Dendritic cell treated with granulocyte-macrophage colony-stimulating factor and Interleukin-4, amounts not matched to agents 40 ng/mL and 50 ng/mL, for 4 days (primary cell): Measurements from ENCODE around the gene BORCS5.
"Not testable (repeated sequence)": the region's sequence is repeated elsewhere in the genome, so short reads cannot be mapped to it uniquely, and the experiment has no call there.

Experiments
- H3K27ac Mint-ChIP-seq: one replicate; pipeline ENCODE4 v1.8.0; 2022; ENCODE audit warnings: mild to moderate bottlenecking, mixed read lengths
- H3K27me3 Mint-ChIP-seq: one replicate; pipeline ENCODE4 v1.8.0; 2022; ENCODE audit warnings: mild to moderate bottlenecking, mixed read lengths
- H3K36me3 Mint-ChIP-seq: one replicate; pipeline ENCODE4 v1.8.0; 2022; ENCODE audit warnings: low read depth, mixed read lengths
- H3K4me1 Mint-ChIP-seq: one replicate; pipeline ENCODE4 v1.8.0; 2022; ENCODE audit warnings: low read depth, mixed read lengths
- H3K4me3 Mint-ChIP-seq: one replicate; pipeline ENCODE4 v1.8.0; 2022; ENCODE audit warnings: mild to moderate bottlenecking, moderate library complexity, mixed read lengths
- H3K9me3 Mint-ChIP-seq: one replicate; pipeline ENCODE4 v1.8.0; 2022; ENCODE audit warnings: mixed read lengths
- intact Hi-C: fragments of 100-400 bp; cut with micrococcal nuclease; formaldehyde crosslinking; loops from one replicate; pipeline ENCODE4 v1.15.0; 2022

Gene BORCS5

DNA sequence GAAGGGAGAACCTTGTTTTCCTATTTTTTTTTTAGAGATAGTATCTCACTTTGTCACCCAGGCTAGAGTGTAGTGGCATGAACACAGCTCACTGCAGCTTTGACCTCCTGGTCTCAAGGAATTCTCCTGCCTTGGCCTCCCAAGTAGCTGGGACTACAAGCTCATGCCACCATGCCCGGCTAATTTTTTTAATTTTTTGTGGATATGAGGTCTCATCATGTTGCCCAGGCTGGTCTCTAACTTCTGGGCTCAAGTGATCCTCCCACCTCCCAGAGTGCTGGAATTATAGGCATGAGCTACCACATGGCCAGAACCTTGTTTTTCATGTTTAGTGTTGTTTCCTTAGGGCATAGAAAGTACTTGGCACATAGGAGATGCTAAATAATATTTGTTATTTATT lies 20.4 kb upstream of the BORCS5 start:
- intact Hi-C loops, result no loop called here
- no peaks in the 10 kb centered on the region for H3K27me3 Mint-ChIP-seq
- no peak overlapping the region for H3K4me3 Mint-ChIP-seq
- no peaks in the 10 kb centered on the region for H3K36me3 Mint-ChIP-seq
- peaks cover 14% of the 10 kb centered on the region for H3K4me1 Mint-ChIP-seq
- H3K27ac Mint-ChIP-seq, result no peak overlapping the region
- H3K9me3 Mint-ChIP-seq, result no peaks in the 10 kb centered on the region

DNA sequence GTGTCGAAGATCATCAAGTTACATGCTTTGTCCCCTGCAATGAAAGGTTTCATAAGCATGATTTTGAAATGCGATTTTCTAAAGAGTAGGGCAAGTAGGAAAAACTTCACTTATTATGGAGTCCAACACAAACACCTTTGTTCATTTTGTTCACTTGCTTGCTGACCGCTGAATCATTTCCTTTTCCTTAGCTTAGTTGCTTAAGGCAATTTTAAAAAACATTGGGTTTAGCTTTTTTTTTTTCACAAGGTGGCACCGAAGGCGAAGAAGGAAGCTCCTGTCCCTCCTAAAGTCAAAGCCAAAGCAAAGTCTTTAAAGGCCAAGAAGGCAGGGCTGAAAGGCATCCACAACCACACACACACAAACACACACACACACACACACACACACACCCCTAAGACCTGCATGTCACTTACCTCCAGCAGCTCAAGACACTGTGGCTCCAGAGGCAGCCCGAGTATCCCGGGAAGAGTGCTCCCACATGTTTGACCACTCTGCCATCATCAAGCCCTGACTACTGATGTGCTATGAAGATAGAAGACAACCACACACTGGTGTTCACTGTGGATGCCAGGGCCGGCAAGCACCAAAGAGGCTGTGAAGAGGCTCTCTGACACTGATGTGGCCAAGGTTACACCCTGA lies 18.2 kb upstream of the BORCS5 start:
- no peaks in the 10 kb centered on the region for H3K9me3 Mint-ChIP-seq
- H3K27ac Mint-ChIP-seq, result no peak overlapping the region
- H3K4me3 Mint-ChIP-seq, result no peak overlapping the region
- no peaks in the 10 kb centered on the region for H3K36me3 Mint-ChIP-seq
- H3K4me1 Mint-ChIP-seq, result peaks cover 14% of the 10 kb centered on the region
- intact Hi-C loops, result no loop called here
- no peaks in the 10 kb centered on the region for H3K27me3 Mint-ChIP-seq

DNA sequence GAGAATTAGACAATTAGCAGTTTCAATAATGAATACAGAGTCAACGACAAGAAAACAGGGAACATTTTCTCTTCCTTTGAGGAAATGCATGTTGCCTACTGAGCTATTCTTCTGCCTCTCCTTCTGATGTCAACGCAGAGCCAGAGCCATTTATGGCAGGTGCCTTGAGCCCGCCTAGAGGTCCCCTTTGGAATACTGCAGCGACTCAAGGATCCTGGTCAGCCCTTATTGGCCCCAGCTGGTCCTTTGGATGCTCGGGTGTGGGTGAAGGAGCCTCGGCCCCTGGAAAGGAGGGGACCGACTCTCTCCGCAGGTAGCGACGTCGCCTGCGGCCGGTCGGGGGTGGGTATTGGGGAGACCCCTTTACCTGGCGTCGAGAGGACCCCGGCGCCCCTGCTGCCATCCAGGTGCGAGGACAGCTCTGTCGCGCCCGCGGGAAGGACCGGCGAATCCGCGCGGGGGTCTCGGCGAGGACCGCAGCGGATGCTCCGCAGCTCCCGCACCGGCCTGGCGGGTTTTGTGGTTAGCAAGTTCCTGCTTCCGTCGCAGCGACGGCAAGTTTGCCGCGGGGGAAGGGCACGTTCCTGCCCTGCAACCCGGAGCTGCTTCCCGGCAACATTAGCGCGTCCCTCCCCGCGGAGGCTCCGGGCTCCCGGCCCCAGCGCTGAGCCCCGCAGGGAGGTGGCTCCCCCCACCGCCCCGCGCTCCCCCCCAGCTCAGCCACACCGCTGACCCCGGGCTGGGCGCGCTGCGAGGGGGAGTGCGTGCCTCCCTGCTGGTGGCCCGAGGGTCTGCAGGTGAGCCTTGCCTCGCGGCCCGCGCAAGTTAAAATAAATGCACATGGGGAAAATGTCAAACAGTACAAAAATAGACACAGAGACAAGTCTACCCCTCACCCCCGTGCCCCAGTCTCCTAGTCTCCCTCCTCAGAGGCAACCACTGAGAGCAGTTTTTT lies 6.9 kb upstream of the BORCS5 start, which contains the start of gene MANSC1:
TSS of gene MANSC1 (minus strand) at position 532 of the 955 bp plus-strand sequence. CDS start 6,928 bp downstream, outside the sequence.
- Mint-ChIP-seq H3K27me3 (peaks cover 4% of the 10 kb centered on the region), H3K36me3 (no peaks in the 10 kb centered on the region), H3K9me3 (no peaks in the 10 kb centered on the region), H3K4me3 (peak within 1 kb of the TSS; percentile 67), H3K27ac (no peak within 1 kb of the TSS), H3K4me1 (peaks cover 12% of the 10 kb centered on the region)
- intact Hi-C loops, result no loop called here

DNA sequence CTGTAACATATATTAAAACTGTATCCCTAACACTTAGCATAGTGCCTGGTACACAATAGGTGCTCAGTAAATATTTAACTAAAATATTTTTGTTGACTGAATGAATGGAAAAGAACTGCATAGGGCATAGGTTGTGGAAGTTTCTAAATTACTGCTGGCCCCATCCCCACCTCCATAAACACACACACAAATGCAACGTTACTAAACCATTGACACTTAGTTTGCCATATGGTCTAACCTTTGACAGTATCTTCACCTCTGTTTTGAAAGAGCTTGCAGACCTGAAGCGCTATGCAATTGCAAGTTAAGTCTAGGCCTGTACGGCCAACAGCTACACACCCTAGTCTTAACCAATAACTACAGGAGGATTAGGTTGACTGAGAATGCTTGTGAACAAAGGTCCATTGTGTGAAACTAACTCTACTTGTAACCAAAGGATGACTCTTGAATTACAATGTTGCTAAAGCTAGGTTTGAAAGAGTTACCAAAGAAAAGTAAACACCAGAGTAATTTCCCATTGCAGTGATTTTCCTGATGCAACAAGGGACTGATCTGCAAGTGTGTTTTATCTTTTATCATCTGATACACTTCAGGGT lies 5.9 kb upstream of the BORCS5 start:
- H3K4me1 Mint-ChIP-seq, result peaks cover 12% of the 10 kb centered on the region
- H3K4me3 Mint-ChIP-seq, result no peak overlapping the region
- no peaks in the 10 kb centered on the region for H3K9me3 Mint-ChIP-seq
- intact Hi-C loops, result no loop called here
- H3K27me3 Mint-ChIP-seq, result peaks cover 4% of the 10 kb centered on the region
- no peak overlapping the region for H3K27ac Mint-ChIP-seq
- no peaks in the 10 kb centered on the region for H3K36me3 Mint-ChIP-seq

DNA sequence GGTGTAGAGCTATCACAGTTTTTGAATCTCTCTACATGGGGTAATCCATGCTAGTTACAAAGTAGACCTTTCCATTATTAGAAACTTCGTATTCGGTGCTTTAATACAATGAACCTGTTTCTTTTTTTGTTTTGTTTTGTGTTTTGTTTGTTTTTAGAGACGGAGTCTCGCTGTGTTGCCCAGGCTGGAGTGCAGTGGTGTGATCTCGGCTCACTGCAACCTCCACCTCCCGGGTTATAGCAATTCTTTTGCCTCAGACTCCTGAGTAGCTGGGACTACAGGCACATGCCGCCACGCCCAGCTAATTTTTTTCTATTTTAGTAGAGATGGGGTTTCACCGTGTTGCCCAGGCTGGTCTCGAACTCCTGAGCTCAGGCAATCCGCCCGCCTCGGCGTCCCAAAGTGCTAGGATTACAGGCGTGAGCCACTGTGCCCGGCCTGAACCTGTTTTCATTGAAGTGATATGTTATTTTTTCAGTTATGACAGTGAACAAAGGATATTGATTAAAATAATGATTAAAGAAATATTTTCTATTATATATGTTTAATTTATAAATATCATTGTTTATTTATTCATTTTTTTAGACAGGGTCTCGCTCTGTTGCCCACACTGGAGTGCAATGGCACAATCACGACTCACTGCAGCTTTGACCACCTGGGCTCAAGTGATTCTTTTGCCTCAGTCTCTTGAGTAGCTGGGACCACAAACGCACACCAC lies 5.3 kb upstream of the BORCS5 start:
- H3K9me3 Mint-ChIP-seq, H3K27ac Mint-ChIP-seq, intact Hi-C loops, H3K27me3 Mint-ChIP-seq, H3K4me3 Mint-ChIP-seq, H3K36me3 Mint-ChIP-seq: not testable (repeated sequence)
- peaks cover 16% of the 10 kb centered on the region for H3K4me1 Mint-ChIP-seq

DNA sequence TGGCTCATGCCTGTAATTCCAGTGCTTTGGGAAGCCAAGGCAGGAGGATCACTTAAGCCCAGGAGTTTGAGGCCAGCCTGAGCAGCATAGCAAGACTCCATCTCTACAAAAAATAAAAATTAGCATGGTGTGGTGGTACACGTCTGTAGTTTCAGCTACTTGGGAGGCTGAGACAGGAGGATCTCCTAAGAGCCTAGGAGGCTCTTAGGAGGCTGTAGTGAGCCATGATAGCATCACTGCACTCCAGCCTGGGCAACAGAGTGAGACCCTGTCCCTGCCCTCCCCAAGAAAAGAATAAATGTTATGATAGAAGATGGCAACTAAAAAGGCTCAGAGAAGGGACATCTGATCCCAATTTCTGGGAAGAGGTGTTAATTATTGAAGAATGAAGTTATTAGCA lies 3.6 kb upstream of the BORCS5 start:
- intact Hi-C loops, result no loop called here
- Mint-ChIP-seq H3K4me1 (peaks cover 27% of the 10 kb centered on the region), H3K27me3 (peaks cover 4% of the 10 kb centered on the region), H3K36me3 (peaks cover 8% of the 10 kb centered on the region), H3K27ac (no peak overlapping the region), H3K4me3 (no peak overlapping the region), H3K9me3 (no peaks in the 10 kb centered on the region)

DNA sequence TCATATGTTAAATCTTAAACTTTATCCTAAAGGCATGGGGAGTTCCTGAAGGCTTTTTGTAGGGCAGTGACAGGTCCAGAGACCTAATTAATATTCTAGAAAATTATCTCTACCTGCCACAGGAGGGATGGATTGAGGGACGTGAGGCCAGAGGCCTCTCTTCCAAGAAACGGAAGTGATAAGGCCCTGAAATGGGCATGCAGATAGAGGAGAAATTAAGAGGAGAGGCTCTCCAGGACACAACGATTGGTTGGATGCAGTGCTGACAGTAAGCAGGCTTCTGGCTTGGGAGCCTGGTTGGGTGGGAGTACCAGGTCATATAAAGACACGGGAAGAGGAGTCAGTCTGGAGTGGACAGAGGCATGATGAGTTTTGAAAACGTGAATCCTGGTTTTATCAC lies 3.1 kb upstream of the BORCS5 start:
- H3K4me1 Mint-ChIP-seq, result peaks cover 27% of the 10 kb centered on the region
- intact Hi-C loops, result no loop called here
- H3K36me3 Mint-ChIP-seq, result peaks cover 8% of the 10 kb centered on the region
- no peak overlapping the region for H3K4me3 Mint-ChIP-seq
- H3K27me3 Mint-ChIP-seq, result peaks cover 4% of the 10 kb centered on the region
- no peak overlapping the region for H3K27ac Mint-ChIP-seq
- H3K9me3 Mint-ChIP-seq, result no peaks in the 10 kb centered on the region

DNA sequence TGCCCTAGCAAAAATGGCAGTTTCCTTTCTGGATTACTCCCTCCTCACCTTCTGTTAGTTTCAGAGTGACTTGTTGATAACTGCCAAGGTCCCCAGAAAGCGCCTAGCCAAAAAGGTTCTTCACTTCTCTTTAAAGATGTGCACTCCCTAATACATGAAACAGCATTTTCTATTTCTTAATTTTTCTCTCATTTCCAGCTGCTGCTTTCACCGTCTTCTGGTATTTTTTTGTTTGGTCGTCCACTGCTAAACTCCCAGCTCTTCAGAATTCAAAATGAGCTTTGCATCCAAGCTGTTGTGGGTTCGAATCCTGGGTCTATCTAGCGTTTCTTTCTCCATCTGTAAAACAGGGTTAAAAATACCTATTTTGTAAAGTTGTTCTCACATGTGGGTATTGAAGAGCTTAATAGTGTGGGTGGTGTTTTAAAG lies 397 bp upstream of the BORCS5 start:
- Mint-ChIP-seq H3K4me1 (peaks cover 20% of the 10 kb centered on the region), H3K9me3 (no peaks in the 10 kb centered on the region), H3K4me3 (peak overlapping the region; percentile 86), H3K36me3 (peaks cover 16% of the 10 kb centered on the region), H3K27me3 (no peaks in the 10 kb centered on the region), H3K27ac (peak overlapping the region; percentile 99)
- intact Hi-C loops, result loop anchor here (2.0 to 5.0 kb wide), 2 partner anchors 206 to 360 kb away; partner anchors contain the start of genes CDKN1B and DUSP16

DNA sequence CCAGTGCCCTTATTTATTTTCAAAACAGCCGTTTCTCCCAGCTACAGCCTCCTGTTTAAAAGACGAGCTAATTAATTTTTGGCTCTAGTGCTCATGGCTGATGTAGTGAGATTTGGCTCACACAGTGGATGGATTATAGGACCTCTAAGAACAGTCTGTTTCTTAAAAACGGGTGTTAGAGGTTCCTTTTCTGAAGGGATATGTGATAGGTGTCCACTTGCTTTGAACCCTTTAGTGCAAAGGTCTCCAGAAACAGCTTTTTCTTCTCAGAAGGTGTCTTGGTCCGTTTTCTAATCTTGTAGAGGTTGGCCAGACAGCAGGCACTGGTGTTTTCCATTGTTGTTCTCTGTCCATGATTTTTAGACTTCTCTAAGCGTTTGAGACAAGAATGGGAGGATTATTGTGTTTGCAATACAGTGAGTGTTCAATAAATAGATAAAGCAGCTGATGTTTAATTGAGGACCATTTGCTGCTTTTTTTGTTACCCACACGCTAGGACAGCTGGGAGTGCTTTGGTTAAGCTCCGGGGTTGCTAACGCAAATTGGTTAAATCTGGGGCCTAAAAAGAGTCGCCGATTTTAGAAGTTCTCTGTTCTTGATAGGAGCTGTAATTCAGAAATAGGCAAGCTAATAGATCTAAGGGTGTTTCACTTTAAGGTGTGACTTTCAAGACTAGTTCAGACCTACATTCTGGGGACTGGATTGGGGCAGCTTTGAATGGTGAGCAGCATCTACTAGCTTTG lies 1.0 kb downstream of the BORCS5 start:
- Mint-ChIP-seq H3K36me3 (peaks cover 19% of the 10 kb centered on the region), H3K27me3 (no peaks in the 10 kb centered on the region), H3K9me3 (no peaks in the 10 kb centered on the region), H3K27ac (peak overlapping the region; percentile 99), H3K4me1 (peaks cover 22% of the 10 kb centered on the region), H3K4me3 (peak overlapping the region; percentile 86)
- intact Hi-C loops, result loop anchor here (2.0 to 5.0 kb wide), 2 partner anchors 204 to 359 kb away; partner anchors contain the start of genes CDKN1B and DUSP16

DNA sequence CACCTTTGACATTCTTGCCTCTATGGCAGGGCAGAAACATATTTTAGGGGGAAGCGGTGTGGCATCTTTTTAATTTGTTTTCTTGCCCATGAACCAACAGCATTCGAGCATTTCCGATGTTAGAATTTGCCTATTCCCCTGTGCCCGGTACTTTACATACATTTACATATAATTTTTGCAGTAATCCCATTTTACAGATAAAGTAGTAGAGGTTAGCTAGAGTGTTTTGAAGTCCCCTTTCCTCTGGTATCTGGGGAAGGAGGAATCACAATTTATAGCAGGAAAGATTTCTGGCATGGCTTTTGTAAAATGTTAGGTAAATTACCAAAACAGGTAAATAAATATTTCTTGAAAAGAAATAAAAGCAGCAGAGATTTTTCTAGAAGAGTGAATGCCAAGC lies 1.6 kb downstream of the BORCS5 start:
- Mint-ChIP-seq H3K4me1 (peaks cover 22% of the 10 kb centered on the region), H3K27ac (peak overlapping the region; percentile 99), H3K27me3 (no peaks in the 10 kb centered on the region), H3K4me3 (no peak overlapping the region), H3K9me3 (no peaks in the 10 kb centered on the region), H3K36me3 (peaks cover 25% of the 10 kb centered on the region)
- intact Hi-C loops, result loop anchor here (5.0 kb wide), 1 partner anchor 204 kb away; the partner anchor contains the start of gene DUSP16

DNA sequence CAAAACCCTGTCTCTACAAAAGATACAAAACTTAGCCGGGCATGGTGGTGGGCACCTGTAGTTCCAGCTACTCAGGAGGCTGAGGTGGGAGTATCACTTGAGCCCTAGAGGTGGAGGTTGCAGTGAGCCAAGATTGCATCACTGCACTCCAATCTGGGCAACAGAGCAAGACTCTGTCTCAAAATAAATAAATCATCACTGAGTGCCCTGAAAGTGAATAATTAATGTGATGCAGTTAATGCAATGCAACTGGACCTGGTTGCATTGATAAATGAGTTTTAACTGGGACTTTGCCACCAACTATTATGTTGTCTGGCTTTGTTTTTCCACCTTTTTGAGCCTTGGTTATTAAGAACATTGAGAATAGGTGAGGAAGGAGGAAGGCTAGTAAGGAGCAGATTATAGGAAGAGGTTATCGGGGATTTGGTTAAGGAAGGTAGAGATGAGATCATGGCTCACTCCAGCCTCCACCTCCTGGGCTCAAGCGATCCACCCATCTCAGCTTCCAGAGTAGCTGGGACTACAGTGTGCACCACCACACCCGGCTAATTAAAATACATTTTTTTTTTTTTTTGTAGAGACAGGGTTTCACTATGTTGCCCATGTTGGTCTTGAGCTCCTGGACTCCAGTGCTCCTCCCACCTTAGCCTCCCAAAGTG lies 8.0 kb downstream of the BORCS5 start:
- intact Hi-C loops, result no loop called here
- Mint-ChIP-seq H3K27me3 (no peaks in the 10 kb centered on the region), H3K4me3 (no peak overlapping the region), H3K9me3 (no peaks in the 10 kb centered on the region), H3K27ac (peak overlapping the region; percentile 10), H3K36me3 (peaks cover 38% of the 10 kb centered on the region), H3K4me1 (peaks cover 24% of the 10 kb centered on the region)

DNA sequence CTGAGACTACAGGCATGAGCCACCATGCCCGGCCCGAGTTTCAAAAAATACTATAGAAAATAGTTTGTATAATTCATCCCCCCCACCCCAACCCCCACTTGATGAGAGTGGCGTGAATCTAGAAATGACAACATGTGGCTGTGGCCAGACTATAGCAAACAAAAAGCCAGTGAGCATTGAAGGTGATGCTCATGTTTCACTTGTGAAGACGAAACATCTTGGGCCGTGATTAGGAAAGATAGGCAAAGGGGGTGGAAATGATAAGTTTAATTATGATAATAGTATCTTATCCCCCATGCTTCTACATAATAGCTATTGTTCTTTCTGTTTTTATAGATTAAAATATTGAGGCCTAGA lies 8.5 kb downstream of the BORCS5 start:
- H3K9me3 Mint-ChIP-seq, result no peaks in the 10 kb centered on the region
- H3K27ac Mint-ChIP-seq, result no peak overlapping the region
- peaks cover 42% of the 10 kb centered on the region for H3K36me3 Mint-ChIP-seq
- H3K4me3 Mint-ChIP-seq, result no peak overlapping the region
- intact Hi-C loops, result no loop called here
- no peaks in the 10 kb centered on the region for H3K27me3 Mint-ChIP-seq
- peaks cover 24% of the 10 kb centered on the region for H3K4me1 Mint-ChIP-seq
